ENCODE data around the gene SERINC5. TPM values are rescaled to one million over a fixed set of nuclear protein-coding genes. Genes with fewer than 3 reads are reported as not detected.

The SERINC5 gene
- total RNA-seq, 1 experiment from 2014 or later = 128 TPM

DNA sequence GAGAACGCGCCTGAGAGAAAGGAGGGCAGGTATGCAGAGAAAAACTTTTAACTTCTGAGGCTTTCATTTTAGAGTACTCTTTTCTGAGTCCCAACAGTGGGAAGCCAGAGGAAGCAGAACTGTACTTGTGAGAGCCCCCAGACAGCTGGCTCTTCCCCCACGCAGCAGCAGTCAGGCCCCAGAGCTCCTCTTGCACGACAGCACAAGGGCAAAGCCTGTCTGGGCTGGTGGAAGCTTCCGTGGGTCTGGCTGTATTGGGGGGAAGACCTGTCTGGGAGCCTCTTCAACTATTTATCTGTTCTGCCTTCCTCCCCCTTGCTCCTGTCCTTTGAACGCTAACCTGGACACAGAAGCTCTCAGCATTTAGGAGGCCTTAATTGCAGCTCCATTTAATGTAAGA, 152.5 kb downstream of the SERINC5 start:
- H3K36me3 Mint-ChIP-seq = no peaks in the 10 kb centered on the region
- CTCF ChIA-PET = interaction anchor here (1.7 kb wide), 1 partner anchor 20 kb away, joined by 4 read pairs; no protein-coding TSS in a partner anchor
- H3K4me1 Mint-ChIP-seq = peaks cover 11% of the 10 kb centered on the region
- H3K4me3 Mint-ChIP-seq = no peak overlapping the region
- H3K27ac Mint-ChIP-seq = no peak overlapping the region
- no peaks in the 10 kb centered on the region; the same call in 1 of the 2 replicates for H3K27me3 Mint-ChIP-seq (ENCODE audit: low read depth)
- peaks cover 12% of the 10 kb centered on the region for H3K9me3 Mint-ChIP-seq
- ATAC-seq (no peak), DNase-seq (ENCODE audit: low spot score) (no peak)
- TF ChIP-seq ZNF671 (CRISPR knock-in tag; IDR thresholded peaks at IDR 0.05) = no peak
- TF ChIP-seq, protein P1, sequence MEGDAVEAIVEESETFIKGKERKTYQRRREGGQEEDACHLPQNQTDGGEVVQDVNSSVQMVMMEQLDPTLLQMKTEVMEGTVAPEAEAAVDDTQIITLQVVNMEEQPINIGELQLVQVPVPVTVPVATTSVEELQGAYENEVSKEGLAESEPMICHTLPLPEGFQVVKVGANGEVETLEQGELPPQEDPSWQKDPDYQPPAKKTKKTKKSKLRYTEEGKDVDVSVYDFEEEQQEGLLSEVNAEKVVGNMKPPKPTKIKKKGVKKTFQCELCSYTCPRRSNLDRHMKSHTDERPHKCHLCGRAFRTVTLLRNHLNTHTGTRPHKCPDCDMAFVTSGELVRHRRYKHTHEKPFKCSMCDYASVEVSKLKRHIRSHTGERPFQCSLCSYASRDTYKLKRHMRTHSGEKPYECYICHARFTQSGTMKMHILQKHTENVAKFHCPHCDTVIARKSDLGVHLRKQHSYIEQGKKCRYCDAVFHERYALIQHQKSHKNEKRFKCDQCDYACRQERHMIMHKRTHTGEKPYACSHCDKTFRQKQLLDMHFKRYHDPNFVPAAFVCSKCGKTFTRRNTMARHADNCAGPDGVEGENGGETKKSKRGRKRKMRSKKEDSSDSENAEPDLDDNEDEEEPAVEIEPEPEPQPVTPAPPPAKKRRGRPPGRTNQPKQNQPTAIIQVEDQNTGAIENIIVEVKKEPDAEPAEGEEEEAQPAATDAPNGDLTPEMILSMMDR (IDR thresholded peaks at IDR 0.05) = no peak
- POLR2A ChIA-PET = no interaction called here

DNA sequence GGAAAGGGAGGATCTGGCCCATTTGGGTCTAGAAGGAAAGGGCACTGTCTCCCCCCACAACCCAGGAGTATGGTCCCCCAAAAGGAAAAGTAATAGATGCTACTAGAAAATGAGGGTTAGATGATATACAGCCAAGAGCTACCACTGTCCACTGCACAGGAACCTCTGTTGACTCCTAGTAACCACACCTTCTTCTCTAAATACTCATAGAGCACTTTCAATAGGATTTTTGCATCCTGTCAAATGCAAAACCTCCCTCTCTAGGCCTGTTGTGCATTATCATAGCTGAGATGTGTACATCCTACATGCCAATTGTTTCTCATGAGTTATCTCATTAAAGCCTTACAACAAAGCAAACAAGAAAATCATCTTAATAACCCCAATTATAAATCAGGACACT, 153.9 kb downstream of the SERINC5 start:
- H3K27ac Mint-ChIP-seq = no peak overlapping the region
- H3K36me3 Mint-ChIP-seq = no peaks in the 10 kb centered on the region
- H3K4me1 Mint-ChIP-seq = peaks cover 25% of the 10 kb centered on the region
- ChIA-PET POLR2A (no interaction called here), CTCF (interaction anchor here (1.6 kb wide), 1 partner anchor 10 kb away, joined by 10 read pairs; no protein-coding TSS in a partner anchor)
- H3K9me3 Mint-ChIP-seq = peaks cover 8% of the 10 kb centered on the region; the same call in 1 of the 2 replicates
- no peak overlapping the region for H3K4me3 Mint-ChIP-seq
- TF ChIP-seq, protein P2, sequence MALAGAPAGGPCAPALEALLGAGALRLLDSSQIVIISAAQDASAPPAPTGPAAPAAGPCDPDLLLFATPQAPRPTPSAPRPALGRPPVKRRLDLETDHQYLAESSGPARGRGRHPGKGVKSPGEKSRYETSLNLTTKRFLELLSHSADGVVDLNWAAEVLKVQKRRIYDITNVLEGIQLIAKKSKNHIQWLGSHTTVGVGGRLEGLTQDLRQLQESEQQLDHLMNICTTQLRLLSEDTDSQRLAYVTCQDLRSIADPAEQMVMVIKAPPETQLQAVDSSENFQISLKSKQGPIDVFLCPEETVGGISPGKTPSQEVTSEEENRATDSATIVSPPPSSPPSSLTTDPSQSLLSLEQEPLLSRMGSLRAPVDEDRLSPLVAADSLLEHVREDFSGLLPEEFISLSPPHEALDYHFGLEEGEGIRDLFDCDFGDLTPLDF (CRISPR knock-in tag; IDR thresholded peaks at IDR 0.05) = no peak
- TF ChIP-seq RORB (CRISPR knock-in tag; IDR thresholded peaks at IDR 0.05) (no peak), ZNF671 (CRISPR knock-in tag; IDR thresholded peaks at IDR 0.05) (no peak), ZNF121 (CRISPR knock-in tag; IDR thresholded peaks at IDR 0.05) (no peak), NR3C1 (CRISPR knock-in tag; conservative IDR thresholded peaks at IDR 0.05; ENCODE audit: low read depth) (no peak), SMAD4 (CRISPR knock-in tag; IDR thresholded peaks at IDR 0.05) (no peak), IRF2 (CRISPR knock-in tag; IDR thresholded peaks at IDR 0.05; ENCODE audit: borderline replicate concordance, low read depth) (no peak), OVOL2 (CRISPR knock-in tag; IDR thresholded peaks at IDR 0.05; ENCODE audit: borderline replicate concordance) (no peak)
- TF ChIP-seq, protein P3, sequence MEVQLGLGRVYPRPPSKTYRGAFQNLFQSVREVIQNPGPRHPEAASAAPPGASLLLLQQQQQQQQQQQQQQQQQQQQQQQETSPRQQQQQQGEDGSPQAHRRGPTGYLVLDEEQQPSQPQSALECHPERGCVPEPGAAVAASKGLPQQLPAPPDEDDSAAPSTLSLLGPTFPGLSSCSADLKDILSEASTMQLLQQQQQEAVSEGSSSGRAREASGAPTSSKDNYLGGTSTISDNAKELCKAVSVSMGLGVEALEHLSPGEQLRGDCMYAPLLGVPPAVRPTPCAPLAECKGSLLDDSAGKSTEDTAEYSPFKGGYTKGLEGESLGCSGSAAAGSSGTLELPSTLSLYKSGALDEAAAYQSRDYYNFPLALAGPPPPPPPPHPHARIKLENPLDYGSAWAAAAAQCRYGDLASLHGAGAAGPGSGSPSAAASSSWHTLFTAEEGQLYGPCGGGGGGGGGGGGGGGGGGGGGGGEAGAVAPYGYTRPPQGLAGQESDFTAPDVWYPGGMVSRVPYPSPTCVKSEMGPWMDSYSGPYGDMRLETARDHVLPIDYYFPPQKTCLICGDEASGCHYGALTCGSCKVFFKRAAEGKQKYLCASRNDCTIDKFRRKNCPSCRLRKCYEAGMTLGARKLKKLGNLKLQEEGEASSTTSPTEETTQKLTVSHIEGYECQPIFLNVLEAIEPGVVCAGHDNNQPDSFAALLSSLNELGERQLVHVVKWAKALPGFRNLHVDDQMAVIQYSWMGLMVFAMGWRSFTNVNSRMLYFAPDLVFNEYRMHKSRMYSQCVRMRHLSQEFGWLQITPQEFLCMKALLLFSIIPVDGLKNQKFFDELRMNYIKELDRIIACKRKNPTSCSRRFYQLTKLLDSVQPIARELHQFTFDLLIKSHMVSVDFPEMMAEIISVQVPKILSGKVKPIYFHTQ (CRISPR knock-in tag; IDR thresholded peaks at IDR 0.05) = no peak
- TF ChIP-seq, protein P4, sequence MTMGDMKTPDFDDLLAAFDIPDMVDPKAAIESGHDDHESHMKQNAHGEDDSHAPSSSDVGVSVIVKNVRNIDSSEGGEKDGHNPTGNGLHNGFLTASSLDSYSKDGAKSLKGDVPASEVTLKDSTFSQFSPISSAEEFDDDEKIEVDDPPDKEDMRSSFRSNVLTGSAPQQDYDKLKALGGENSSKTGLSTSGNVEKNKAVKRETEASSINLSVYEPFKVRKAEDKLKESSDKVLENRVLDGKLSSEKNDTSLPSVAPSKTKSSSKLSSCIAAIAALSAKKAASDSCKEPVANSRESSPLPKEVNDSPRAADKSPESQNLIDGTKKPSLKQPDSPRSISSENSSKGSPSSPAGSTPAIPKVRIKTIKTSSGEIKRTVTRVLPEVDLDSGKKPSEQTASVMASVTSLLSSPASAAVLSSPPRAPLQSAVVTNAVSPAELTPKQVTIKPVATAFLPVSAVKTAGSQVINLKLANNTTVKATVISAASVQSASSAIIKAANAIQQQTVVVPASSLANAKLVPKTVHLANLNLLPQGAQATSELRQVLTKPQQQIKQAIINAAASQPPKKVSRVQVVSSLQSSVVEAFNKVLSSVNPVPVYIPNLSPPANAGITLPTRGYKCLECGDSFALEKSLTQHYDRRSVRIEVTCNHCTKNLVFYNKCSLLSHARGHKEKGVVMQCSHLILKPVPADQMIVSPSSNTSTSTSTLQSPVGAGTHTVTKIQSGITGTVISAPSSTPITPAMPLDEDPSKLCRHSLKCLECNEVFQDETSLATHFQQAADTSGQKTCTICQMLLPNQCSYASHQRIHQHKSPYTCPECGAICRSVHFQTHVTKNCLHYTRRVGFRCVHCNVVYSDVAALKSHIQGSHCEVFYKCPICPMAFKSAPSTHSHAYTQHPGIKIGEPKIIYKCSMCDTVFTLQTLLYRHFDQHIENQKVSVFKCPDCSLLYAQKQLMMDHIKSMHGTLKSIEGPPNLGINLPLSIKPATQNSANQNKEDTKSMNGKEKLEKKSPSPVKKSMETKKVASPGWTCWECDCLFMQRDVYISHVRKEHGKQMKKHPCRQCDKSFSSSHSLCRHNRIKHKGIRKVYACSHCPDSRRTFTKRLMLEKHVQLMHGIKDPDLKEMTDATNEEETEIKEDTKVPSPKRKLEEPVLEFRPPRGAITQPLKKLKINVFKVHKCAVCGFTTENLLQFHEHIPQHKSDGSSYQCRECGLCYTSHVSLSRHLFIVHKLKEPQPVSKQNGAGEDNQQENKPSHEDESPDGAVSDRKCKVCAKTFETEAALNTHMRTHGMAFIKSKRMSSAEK (CRISPR knock-in tag; IDR thresholded peaks at IDR 0.05; ENCODE audit: borderline replicate concordance) = no peak
- TF ChIP-seq, protein P5, sequence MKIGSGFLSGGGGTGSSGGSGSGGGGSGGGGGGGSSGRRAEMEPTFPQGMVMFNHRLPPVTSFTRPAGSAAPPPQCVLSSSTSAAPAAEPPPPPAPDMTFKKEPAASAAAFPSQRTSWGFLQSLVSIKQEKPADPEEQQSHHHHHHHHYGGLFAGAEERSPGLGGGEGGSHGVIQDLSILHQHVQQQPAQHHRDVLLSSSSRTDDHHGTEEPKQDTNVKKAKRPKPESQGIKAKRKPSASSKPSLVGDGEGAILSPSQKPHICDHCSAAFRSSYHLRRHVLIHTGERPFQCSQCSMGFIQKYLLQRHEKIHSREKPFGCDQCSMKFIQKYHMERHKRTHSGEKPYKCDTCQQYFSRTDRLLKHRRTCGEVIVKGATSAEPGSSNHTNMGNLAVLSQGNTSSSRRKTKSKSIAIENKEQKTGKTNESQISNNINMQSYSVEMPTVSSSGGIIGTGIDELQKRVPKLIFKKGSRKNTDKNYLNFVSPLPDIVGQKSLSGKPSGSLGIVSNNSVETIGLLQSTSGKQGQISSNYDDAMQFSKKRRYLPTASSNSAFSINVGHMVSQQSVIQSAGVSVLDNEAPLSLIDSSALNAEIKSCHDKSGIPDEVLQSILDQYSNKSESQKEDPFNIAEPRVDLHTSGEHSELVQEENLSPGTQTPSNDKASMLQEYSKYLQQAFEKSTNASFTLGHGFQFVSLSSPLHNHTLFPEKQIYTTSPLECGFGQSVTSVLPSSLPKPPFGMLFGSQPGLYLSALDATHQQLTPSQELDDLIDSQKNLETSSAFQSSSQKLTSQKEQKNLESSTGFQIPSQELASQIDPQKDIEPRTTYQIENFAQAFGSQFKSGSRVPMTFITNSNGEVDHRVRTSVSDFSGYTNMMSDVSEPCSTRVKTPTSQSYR (CRISPR knock-in tag; IDR thresholded peaks at IDR 0.05) = no peak
- DNase-seq (ENCODE audit: low spot score) (no peak), ATAC-seq (no peak)
- H3K27me3 Mint-ChIP-seq (ENCODE audit: low read depth) = no peaks in the 10 kb centered on the region; the same call in 1 of the 2 replicates

Measured in WTC11 (cell line).